Activated gamma-delta T cell treated with anti-CD3 and anti-CD28 coated beads, Interleukin-2, amount 50 U/mL, for 16 hours (primary cell): Measurements from ENCODE around the gene LDHA.
"Not testable (repeated sequence)": the region's sequence is repeated elsewhere in the genome, so short reads cannot be mapped to it uniquely, and the experiment has no call there.

Source experiments
- DNase-seq: peaks from one replicate; pipeline ENCODE4 v3.0.0-alpha.2; 2020; ENCODE audit warnings: low read depth

LDHA gene

DNA sequence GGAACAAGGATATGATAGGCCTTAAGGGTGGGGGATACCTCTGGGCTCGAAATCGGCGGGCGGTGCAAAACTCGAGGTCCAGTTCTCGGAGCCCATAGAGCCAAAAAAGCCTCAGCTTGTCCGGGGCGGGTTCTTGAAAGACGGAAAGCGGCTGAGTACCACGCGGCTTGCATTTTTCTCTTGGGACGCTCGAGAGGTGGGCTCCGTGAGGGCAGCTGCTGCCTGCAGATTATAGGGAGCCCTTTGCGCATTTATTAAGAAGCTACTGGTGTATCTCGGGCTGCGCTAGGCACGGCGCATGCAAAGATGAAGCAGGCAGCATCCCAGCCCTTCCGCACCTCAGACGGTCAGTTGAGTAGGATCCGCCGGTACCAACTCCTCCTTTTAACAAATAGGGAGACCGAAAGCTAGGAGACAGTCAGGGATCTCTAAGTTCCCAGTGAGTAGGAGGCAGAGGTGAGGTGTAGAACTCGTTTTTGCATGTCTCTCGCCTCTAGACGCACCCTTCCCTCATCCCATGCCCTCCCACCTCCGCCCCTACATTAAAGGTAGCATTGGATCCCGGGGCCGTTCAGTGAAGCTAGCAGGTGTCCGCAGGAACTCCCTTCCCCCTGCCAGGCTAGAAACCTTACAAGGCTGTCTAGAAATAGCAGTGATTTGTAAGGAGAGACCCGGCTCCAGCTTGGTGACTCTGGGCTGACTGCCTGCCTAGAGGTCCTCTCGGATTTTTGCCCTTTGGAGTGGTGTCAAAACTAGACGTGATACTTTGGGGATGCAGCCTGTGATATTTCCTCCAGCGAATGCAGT lies 768 bp downstream of the LDHA start:
- no peak for DNase-seq

DNA sequence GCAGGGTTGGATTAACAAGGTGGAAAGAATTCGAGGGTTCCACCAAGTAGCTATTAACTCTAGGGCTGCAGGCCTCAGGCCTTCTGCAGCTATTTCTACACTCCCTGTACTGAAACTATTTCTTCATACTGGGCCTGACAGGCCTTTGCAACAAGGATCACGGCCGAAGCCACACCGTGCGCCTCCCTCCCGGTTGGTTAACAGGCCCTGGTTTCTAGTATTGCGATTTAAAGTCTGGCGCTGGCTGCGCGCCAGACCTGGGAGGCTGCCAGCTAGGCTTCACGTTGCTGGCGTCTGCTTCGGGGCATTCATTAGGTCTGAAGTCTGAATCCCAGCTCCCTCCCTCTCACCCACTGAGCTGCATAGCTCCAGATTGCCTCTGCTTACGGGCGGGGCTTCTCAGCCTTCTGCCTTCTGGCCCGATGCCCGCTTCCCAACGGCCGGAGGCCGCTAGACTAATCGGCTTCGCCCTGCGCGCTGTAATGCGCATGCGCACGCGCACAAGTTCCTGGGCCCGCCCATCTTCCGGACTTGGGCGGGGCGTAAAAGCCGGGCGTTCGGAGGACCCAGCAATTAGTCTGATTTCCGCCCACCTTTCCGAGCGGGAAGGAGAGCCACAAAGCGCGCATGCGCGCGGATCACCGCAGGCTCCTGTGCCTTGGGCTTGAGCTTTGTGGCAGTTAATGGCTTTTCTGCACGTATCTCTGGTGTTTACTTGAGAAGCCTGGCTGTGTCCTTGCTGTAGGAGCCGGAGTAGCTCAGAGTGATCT lies 1.6 kb downstream of the LDHA start:
- DNase-seq = peak; percentile 87

GRCh38 chr11:18397921-18398320 lies 3.6 kb downstream of the LDHA start:
- DNase-seq = no peak

GRCh38 chr11:18401077-18401476 lies 6.7 kb downstream of the LDHA start:
- not testable (repeated sequence) for DNase-seq

- no peak for DNase-seq
Observed at GRCh38 chr11:18404062-18404461, 9.7 kb downstream of the LDHA start.

GRCh38 chr11:18407400-18407799 lies 13.0 kb downstream of the LDHA start:
- DNase-seq = not testable (repeated sequence)

GRCh38 chr11:18408558-18409291 lies 14.4 kb downstream of the LDHA start:
- DNase-seq = no peak

DNA sequence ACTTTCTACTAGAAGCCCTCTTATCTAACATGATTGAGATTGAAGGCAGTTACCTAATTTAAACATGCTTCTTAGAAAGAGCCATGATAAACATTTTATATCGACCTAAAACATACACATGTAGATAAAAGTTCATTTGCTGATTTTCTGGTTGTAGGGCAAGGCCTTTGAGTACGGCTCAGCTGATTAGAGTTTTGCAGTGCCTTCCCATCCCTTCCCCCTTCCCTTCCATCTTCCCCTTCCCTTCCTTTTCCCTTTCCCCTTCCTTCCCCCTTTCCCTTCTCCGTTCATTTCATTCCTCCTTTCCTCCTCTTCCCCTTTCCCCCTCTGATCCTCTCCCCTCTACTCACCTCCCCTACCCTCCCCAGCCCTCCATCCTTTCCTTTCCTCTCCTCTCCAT lies 22.1 kb downstream of the LDHA start:
- no peak for DNase-seq

GRCh38 chr11:18419040-18419439 lies 24.7 kb downstream of the LDHA start:
- DNase-seq = no peak

DNA sequence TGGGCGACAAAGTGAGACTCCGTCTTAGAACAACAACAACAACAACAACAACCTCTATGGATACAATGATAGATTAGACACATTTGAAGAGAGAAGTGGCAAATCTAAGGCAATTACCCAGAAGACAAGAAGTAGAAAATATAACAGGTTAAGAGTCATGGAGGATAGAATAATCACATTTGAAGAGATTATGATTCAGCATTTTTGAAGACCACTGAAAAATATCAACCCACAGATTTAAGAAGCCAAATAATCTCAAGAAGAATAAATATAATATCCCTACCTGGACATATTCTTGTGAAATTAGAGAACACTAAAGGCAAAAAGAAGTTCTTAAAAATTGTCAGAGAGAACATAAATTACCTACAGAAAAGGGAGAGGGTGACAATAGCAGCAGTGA lies 25.7 kb downstream of the LDHA start:
- DNase-seq = no peak

- DNase-seq = no peak
Observed at GRCh38 chr11:18427240-18427639, 32.9 kb downstream of the LDHA start.

DNA sequence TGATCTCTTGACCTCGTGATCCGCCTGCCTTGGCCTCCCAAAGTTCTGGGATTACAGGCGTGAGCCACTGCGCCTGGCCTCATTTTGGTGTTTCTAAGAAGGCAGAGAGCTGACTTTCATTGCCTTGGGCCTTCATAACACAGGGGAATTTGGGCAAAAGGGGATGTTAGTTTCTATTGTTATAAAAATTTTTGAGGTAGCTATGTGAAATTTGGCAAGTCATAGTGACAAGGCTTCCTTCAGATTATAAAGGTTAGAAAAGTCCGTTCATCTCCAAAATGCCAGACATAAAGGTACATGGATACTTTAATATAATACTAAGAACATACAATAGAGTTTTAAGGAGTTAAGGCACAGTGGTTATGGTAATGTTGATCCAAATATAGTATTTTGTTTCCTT lies 35.0 kb downstream of the LDHA start:
- DNase-seq = no peak

DNA sequence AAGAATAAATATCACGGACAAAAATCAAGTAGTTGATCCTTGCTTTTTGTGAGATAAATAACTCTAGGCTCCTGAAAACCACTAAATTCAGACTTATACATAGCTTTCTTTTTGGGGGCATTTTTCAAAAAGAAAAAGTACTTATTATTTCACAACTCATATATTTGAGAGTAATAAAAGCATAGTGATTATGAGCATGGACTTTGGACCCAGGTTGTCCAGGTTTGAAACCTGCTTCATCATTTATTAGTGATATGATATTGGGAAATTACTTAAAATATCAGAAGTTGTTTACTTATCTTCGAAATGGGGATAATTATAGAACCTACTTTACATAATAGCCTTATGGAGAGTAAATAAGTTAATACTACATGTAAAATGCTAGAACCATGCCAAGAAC lies 44.3 kb downstream of the LDHA start:
- no peak for DNase-seq

DNA sequence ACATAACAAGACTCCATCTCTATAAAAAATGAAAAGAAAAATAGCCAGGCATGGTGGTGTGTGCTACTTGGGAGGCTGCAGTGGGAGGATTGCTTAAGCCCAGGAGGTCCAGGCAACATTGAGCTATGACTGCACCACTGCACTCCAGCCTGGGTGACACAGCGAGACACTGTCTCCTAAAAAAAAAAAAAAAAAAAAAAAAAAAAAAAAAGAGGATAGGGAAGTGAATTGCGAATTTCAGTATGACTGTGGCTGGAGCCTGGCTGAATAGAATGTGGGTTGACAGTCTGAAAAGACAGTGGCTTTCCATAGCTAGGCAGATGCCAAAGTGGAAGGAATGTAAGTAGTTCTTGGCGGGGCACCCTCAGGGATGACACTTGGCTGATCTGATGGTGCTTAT lies 54.9 kb downstream of the LDHA start:
- DNase-seq = no peak

DNA sequence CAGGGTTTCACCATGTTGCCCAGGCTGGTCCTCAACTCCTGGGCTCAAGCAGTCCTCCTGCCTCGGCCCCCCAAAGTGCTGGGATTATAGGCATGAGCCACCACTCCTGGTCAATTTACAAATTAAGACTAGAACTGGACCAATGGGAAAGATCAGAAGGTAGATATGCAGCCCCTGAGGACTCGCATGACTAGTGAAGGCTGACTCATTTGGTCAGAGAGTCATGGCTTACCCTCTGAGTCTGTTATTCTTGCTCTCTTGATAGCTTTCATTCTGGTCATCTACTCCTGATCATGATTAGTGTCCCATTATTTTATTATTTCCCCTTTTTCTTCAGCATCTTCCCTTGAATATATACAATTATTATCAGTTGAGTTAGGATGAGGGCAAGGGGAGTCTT lies 58.6 kb downstream of the LDHA start:
- DNase-seq = no peak

- no peak for DNase-seq
Observed at GRCh38 chr11:18455686-18456372, 61.5 kb downstream of the LDHA start, which contains the start of gene LDHAL6A. LDHAL6A (plus strand) TSS chr11:18455856; CDS start chr11:18456681, 825 bp downstream.

GRCh38 chr11:18457450-18457849 lies 63.1 kb downstream of the LDHA start:
- DNase-seq = no peak
